Fibroblast of pulmonary artery (primary cell): ENCODE results near the gene AFMID.
A peak's percentile ranks its signal among the peaks of the same experiment; 100 is the strongest.

Experiments
- DNase-seq: peaks from one replicate; pipeline ENCODE4 v3.0.0-alpha.2; 2010; ENCODE audit warnings: low read depth
- H3K4me3 ChIP-seq: replicated peaks from 2 replicates; pipeline ENCODE4 v1.5.1; 2011; ENCODE audit warnings: low read depth, mild to moderate bottlenecking, control low read depth, low read length, moderate library complexity
- TF ChIP-seq, protein P1 (sequence below): IDR thresholded peaks from 2 replicates; pipeline ENCODE4 v1.5.1; 2011; ENCODE audit warnings: mild to moderate bottlenecking, control low read depth, low read length, inconsistent platforms; ENCODE audit errors: missing control alignments

AFMID gene

DNA sequence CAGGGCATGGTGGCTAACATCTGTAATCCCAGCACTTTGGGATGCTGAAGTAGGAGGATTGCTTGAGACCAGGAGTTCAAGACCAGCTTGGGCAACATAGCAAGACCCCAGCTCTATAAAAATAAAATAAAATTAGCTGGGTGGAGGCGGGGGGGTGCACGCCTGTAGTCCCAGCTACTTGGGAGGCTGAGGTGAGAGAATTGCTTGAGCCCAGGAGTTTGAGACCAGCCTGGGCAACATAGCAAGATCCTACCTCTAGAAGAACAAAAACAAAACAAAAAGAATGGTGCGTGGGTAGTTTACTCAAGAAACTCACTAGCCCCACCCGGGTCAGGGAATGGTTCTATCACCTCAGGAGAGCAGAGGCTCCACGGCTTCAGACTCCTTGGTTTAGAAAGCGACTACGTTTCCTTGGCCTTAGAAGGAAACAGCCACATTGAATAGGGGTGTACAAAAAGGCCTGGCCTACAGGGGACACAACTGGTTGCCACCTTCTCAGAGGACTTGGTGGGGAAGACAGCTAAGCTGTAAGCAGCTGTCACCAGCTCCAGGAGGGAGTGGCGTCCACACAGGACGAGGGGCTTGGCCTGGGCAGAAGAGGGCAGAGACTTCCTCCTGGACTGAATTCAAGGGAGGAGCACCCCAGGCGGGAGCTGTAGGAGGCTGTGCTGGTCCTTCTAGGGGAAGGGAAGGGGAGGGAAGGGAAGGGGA is 1.0 kb upstream of the AFMID start:
- peak overlapping the region; percentile 68 for H3K4me3 ChIP-seq
- TF ChIP-seq, protein P1, sequence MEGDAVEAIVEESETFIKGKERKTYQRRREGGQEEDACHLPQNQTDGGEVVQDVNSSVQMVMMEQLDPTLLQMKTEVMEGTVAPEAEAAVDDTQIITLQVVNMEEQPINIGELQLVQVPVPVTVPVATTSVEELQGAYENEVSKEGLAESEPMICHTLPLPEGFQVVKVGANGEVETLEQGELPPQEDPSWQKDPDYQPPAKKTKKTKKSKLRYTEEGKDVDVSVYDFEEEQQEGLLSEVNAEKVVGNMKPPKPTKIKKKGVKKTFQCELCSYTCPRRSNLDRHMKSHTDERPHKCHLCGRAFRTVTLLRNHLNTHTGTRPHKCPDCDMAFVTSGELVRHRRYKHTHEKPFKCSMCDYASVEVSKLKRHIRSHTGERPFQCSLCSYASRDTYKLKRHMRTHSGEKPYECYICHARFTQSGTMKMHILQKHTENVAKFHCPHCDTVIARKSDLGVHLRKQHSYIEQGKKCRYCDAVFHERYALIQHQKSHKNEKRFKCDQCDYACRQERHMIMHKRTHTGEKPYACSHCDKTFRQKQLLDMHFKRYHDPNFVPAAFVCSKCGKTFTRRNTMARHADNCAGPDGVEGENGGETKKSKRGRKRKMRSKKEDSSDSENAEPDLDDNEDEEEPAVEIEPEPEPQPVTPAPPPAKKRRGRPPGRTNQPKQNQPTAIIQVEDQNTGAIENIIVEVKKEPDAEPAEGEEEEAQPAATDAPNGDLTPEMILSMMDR, result no peak
- DNase-seq, result no peak

DNA sequence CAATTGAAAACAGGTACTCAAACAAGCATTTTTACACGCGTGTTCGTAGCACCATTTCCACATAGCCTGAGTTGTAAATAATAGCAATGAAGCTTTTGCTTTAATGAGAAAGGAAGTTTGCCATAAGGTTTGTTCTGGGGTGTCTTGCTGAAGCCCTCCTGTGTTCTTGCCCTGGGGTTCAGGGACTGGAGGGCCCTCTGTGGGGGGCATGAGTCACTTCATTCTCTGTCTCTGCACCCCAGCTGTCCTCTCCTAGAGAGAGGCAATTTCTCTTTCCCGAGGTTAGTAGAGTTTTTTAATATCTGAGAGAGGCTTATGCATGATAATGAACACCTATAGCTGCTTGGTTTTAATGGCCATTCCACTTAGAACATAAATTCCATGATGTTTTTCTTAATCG is 9.6 kb downstream of the AFMID start:
- H3K4me3 ChIP-seq, result no peak overlapping the region
- no peak for DNase-seq
- TF ChIP-seq, protein P1, result no peak

DNA sequence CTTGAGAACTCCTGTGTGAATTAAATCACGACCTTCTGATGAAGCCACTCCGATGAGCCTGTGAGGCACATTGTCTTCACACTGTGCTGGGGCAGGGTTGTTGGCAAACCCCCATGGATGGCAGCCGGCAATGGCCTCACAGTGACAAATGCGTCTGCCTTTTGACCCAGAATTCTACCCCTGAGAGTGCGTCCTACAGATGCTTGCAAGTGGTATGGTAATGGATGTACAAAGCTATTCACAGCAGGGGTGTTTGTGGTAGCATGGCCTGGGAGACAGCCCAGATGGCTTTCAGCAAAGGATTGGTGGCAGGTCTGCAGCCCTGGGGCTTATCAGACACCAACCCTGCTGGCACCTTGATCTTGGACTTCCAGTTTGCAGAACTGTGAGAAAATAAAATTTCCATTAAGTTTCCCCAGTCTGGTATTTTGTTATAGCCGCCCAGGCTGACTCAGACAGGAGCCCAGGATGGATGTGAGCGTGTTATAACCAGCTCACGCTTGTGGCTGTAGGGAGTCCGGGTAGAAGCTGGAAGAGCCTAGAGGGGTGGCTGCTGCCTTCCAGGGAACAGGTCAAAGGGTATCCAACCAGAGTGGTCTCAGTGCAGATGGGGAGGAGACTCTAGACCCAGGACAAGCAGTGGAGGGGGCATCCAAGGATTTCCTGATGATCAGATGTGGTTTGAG is 10.1 kb downstream of the AFMID start:
- TF ChIP-seq, protein P1, result no peak
- no peak overlapping the region for H3K4me3 ChIP-seq
- no peak for DNase-seq

DNA sequence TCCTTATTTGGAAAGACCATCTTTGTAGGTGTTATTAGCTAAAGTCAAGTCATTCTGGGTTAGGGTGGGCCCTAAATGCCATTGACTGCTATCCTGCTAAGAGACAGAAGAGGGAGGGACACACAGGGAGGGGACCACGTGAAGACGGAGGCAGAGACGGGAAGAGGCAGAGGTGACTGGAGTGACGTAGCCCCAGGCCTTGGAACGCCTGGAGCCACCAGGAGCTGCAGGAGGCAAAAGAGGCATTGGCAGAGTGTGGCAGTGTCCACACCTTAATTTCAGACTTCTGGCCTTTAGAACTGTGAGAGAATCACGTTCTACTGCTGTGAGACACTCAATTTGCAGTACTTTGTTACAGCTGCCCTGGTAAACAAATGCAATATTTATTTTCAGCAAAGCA is 13.3 kb downstream of the AFMID start:
- no peak for DNase-seq
- TF ChIP-seq, protein P1, result no peak
- H3K4me3 ChIP-seq, result no peak overlapping the region

DNA sequence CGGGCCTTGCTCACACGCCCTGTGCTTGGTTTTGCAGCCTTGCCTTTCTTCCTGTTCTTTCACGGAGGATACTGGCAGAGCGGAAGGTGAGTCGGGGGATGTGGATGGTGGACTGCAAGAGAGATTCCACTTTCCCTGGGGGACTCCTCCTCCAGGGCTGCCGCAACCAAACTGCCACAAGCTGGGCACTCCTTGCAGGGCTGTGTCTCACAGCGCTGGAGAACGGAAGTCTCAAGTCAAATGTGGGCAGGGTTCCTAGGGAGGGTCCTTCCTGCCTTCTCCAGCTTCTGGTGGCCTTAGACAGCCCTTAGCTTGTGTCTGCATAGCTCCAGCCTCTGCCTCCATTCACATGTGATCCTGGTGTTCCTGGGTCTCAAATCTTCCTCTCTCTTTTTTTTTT is 15.5 kb downstream of the AFMID start:
- TF ChIP-seq, protein P1, result no peak
- no peak overlapping the region for H3K4me3 ChIP-seq
- no peak for DNase-seq

DNA sequence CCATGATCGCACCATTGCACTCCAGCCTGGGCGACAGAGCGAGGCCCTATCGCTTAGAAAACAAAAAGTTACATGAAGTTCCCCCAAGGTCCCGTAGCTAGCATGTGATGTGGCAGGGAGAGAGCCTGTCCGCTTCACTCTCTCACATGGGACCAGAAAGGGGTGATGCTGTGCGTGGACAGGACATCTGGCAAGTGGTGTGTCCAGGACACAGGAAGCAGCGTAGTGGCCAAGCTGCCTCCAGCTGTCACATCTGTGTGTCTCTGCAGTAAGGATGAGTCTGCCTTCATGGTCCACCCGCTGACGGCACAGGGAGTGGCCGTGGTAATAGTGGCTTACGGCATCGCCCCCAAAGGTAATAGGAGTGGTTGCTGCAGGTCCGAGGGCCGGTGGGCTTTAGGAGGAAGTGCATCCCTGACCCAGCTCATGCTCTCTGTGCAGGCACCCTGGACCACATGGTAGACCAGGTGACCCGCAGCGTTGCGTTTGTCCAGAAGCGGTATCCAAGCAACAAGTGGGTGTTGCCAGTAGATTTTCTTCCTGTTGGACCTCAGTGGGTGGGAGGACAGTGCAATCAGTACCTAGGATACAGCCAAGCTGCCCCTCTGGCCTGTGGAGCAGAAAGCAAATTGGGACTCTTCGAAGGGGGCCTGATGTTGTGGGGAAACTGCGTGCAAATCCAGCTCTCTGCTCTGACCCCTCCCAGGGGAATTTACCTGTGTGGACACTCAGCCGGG is 17.4 kb downstream of the AFMID start:
- no peak for DNase-seq
- TF ChIP-seq, protein P1, result no peak
- no peak overlapping the region for H3K4me3 ChIP-seq
